HG03045 (cell line): ENCODE results near the gene EEA1.
"Not testable (repeated sequence)": the region's sequence is repeated elsewhere in the genome, so short reads cannot be mapped to it uniquely, and the experiment has no call there.

Source experiments
- ATAC-seq: cut with Tn5 transposase; IDR thresholded peaks from one replicate; pipeline ENCODE4 v1.9.1; 2021; ENCODE audit warnings: mild to moderate bottlenecking, moderate library complexity; ENCODE audit not compliant: unreplicated experiment

EEA1 gene

DNA sequence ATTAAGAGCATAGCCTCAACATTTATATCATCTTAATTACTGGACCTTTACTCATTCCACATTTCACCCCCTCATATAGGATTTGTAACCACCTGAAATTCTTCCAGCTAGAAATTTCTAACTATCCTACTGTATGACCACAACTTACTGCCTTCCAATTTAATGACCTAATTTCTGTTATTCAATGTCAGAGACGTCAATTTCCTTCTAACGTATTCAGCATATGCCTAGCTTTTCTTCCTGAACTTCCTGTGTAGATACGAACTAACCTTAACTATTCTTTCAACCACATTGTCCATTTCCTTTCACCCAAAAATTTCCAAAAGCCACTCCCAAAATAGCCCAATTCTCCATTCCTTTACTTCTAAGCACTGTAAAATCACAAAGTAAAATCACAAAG lies 108.0 kb downstream of the EEA1 start:
- ATAC-seq = no peak

DNA sequence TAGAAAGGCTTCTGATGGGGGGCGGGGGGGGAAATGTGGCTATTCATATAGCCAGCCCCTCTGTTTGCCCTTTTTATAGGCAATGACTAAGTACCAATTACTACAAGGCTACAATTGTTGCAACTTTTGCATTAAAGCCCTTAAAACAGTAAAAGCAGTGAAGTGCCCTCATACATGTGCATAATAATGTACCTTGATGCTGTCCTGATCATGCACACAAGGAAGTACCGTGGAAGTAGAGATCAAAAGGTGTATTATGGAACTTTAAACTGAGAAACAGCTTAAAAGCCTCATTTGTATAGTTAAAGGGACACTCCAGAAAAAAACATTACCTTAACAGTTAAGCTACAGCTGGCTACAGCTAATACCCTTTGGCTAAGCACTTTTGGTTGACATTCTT lies 114.5 kb downstream of the EEA1 start:
- ATAC-seq = no peak

GRCh38 chr12:92810370-92810769 lies 118.7 kb downstream of the EEA1 start:
- no peak for ATAC-seq

DNA sequence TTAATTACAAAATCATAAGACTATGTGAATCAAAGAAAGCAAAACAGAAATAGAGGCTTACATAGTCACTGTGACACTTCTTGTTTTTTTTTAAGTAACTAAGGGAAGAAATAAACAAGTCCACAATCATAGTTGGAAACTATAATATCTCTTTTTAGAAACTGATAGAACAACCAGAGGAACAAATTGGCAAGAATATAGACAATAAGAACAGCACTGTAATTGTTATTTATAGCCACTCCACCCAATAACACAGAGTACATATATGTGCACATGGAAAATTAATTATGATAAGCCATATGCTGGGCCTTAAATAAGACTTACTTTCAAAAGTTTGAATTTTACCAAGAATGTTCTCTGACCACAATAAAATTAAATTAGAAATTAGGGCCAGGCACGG lies 125.2 kb downstream of the EEA1 start:
- ATAC-seq = no peak

GRCh38 chr12:92802906-92803305 lies 126.2 kb downstream of the EEA1 start:
- ATAC-seq = no peak

- no peak for ATAC-seq
Measured at GRCh38 chr12:92796650-92797049, 132.4 kb downstream of the EEA1 start.

- no peak for ATAC-seq
Measured at GRCh38 chr12:92794814-92795213, 134.3 kb downstream of the EEA1 start.

DNA sequence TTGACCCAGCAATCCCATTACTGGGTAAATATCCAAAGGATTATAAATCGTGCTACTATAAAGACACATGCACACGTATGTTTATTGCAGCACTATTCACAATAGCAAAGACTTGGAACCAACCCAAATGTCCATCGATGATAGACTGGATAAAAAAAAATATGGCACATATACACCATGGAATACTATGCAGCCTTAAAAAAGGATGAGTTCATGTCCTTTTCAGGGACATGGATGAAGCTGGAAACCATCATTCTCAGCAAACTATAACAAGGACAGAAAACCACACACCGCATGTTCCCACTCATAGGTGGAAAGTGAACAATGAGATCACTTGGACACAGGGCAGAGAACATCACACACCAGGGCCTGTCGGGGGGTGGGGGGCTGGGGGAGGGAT lies 134.7 kb downstream of the EEA1 start:
- ATAC-seq = not testable (repeated sequence)

GRCh38 chr12:92786045-92786444 lies 143.1 kb downstream of the EEA1 start:
- ATAC-seq = no peak

DNA sequence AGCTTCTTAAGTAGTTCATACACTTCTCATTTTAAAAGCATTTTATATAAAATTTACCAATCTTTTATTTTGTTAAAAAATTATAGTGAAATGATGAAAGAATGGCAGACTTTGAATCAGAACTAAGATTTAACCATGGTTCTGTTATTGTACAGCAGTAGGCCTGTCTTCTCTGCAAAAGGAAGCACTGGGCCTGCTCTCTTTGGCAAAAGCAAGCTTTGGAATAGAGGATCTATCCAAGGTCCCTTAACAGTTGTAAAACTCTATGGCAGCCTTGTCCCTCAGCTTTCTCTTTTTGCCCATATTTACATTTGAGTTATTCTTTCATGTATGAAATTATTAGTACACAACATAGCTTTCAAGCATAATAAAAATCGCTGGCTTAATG lies 143.5 kb downstream of the EEA1 start:
- no peak for ATAC-seq

GRCh38 chr12:92784797-92785562 lies 144.1 kb downstream of the EEA1 start:
- ATAC-seq = peak; percentile 91

- no peak for ATAC-seq
Measured at GRCh38 chr12:92784356-92784755, 144.7 kb downstream of the EEA1 start.

- no peak for ATAC-seq
Measured at GRCh38 chr12:92779902-92780301, 149.2 kb downstream of the EEA1 start.

- ATAC-seq = no peak
Measured at GRCh38 chr12:92778525-92778924, 150.6 kb downstream of the EEA1 start.

DNA sequence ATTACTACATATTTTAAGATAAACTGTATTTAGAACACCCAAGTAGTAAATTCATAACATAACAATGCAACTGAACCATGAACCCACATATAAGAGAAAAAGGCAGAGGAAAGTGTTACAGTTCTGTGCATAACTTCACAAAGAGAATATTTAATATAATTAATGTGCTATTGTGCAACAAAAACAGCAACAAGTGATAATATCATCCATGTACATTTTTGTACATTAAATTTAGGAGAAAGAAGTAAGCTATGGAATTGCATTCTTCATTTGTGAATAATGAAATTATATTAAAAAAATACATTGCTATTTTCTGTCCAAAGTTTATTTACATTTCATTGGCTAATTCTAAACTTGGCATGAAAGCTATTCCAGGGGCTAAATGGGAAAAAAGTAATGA lies 153.7 kb downstream of the EEA1 start:
- ATAC-seq = no peak

DNA sequence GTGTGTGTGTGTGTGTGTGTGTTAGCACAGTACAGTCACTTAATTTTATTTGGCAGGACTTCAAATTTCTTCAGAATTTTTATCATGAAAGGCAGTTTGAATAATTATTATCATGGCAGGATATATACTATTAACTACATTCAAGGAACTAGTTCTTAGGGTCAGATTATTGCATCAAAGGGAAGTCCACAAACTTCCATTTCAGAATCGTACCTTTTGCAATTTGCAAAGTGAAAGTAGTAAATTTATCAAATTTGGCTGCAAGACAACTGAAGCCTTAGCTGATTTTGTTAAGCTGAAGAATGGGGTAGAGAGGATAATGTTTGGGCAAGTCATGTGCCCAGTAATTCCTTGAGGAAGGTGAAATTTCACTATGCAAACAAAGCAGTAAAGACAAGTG lies 158.1 kb downstream of the EEA1 start:
- no peak for ATAC-seq

DNA sequence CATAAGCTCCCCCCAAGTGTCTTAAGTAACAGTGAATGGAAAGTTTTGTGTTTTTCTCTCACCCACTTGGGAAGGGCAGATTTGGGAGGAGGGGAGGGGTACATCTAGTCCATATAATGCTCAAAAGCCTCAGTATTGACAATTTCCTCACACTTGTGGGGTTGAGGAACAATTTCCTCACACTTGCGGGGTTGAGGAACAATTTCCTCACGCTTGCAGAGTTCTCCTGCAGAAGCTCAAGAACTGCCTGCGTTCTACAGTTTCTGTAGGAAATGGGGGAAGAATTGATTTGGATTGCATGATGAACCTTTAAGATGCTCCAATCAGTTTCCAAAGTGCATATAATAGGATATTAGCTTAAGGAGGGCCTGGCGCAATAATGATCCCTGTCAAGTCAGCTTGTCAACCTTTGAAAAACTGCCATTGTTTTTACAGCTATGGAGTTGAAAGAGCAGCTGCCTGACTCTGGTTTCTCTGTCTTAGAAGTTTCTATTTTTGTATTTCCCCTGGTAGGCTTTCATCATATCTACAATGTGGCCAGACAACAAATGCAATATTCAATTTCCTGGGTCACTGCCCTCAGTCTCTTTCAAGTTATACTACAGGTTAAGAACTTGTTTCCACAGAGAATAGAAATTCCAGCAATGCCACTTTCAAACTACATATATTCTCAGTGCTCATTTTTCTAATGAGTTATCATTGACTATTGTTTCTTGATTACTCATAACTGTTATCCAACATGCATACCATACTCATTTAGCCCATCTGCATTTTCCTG lies 159.8 kb downstream of the EEA1 start:
- peak; percentile 66 for ATAC-seq

DNA sequence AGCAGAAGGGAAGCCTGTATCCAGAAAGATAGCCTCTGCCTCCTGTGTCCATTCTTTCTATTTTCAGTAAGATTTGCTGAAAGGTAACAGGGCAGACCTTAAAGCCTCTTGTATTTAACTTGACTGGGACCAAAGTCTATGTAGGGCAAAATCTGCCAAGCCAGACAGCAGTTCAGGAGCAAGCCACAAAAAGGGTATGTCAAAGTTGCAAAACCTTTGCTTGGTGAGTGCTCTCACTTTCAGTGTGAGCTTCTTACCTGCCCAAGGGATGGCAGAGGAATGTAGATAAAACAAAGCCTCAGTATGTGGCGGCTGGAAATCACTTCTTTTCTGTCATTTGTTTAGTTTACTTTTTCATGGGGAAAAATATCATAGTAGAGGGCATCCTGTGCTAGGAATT lies 163.2 kb downstream of the EEA1 start:
- no peak for ATAC-seq

DNA sequence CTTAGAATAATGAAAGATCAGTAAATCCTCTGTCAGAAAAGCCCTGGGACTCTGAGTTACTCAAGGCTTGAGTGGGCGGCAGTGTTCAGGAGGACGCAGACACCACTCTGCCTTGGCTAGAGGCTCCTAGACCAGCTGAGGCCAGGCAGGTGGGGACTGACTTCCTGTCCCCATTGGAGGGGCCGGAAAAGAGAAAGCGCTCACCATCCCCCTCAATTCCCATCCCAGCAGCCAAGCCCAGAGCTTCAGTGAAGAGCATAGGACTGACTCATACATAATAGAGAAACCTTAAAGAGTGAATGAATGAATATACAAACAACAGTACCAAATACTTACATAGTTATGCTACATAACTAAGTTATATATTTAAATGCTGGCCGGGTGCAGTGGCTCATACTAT lies 164.3 kb downstream of the EEA1 start:
- no peak for ATAC-seq

DNA sequence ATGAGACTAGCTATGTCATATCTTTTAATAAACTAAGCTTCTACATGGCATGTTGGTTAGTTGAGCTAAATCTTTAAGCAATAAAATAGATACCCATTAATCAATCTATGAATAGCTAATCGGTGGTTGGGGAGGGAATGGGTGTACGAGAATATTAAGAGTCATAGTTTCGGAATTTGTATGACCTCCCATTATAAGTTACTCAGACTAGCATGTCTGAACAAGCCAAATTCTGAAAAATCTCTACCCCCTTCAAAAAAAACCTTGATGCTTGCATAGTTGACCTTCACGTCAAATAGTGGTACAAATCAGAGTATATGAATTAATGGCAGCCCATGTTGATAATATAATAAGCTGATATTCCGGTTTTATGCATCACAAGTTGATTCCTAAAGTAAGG lies 166.3 kb downstream of the EEA1 start:
- ATAC-seq = no peak

DNA sequence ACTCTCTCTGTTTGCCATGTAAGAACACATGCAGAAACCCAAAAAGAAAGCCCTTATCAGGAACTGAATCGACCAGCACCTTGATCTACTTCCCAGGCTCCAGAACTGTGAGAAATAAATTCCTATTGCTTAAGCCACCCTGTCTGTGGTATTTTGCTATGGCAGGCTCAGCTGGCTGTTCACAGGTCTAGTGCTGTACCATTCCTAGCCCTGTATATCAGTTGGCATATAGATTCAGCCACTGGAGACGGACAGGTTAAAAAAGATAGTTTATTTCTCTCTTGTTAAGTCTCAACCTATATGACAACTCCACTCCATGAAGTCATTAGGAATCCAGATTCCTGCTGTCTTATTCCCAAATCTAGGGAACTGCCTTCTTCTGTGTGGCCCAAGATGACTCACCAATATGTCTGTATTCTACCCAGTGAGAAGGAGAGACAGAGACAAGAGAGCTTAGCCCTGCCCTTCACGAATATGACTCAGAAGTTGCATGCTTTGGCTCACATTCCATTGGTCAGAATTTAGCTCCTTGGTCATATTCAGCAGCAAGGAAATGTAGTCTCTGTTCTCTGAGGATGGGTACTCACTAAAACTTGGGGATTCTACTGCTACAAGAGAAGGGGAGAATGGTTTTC lies 169.3 kb downstream of the EEA1 start:
- ATAC-seq = no peak

GRCh38 chr12:92757597-92758121 lies 171.4 kb downstream of the EEA1 start:
- ATAC-seq = no peak
